B cell (primary cell): Measurements from ENCODE around the gene LRP1-AS. TPM values are rescaled to one million over a fixed set of nuclear protein-coding genes. Genes with fewer than 3 reads are reported as not detected.

Experiments used
- ATAC-seq: fragments of 200-7000 bp; cut with Tn5 transposase; one replicate; pipeline ENCODE4 v1.10.0; 2021; ENCODE audit warnings: low read depth, mild to moderate bottlenecking, moderate number of reproducible peaks, moderate library complexity
- CTCF ChIA-PET: fragments of 350-600 bp; sonication (Branson Sonifier 250); formaldehyde crosslinking; loops from one replicate; lab custom pipeline; 2021; ENCODE audit warnings: antibody characterized with exemption, inconsistent platforms; lab: Charles Lee
- POLR2A ChIA-PET: fragments of 350-600 bp; sonication (Branson Sonifier 250); formaldehyde crosslinking; loops from one replicate; lab custom pipeline; 2021; ENCODE audit warnings: antibody characterized with exemption; lab: Charles Lee
- DNase-seq: peaks from one replicate; pipeline ENCODE4 v3.0.0; 2013
- H2AFZ ChIP-seq: 2 replicates; pipeline ENCODE4 v1.6.1; 2012; ENCODE audit warnings: mild to moderate bottlenecking, low read depth, low read length; ENCODE audit not compliant: insufficient read depth, poor library complexity, severe bottlenecking
- H3K27ac ChIP-seq, 2 donors: 1 replicate in 1 of 2; 2 replicates in 1 of 2; pipeline ENCODE4 v1.5.1; 2012 to 2013; ENCODE audit warnings: low read length in 2 of 2, mild to moderate bottlenecking in 2 of 2, moderate library complexity in 1 of 2
- H3K27me3 ChIP-seq, 4 experiments: fragments of 200-600 bp in 1 of 4; sonication (generic) in 1 of 4; replicated peaks in 1 of 4; 1 replicate in 2 of 4; 2 replicates in 2 of 4; pipeline versions ENCODE4 v1.6.1 to v1.7.0; 2013 to 2016; ENCODE audit warnings: low read length in 3 of 4, mild to moderate bottlenecking in 2 of 4, mixed read lengths in 1 of 4, moderate library complexity in 1 of 4; ENCODE audit not compliant: insufficient read depth in 4 of 4, control insufficient read depth in 3 of 4; ENCODE audit errors: control extremely low read depth in 1 of 4
- H3K36me3 ChIP-seq, 2 experiments: replicated peaks in 1 of 2; 1 replicate in 1 of 2; 2 replicates in 1 of 2; pipeline versions ENCODE4 v1.6.1 to v1.7.1; 2013; ENCODE audit warnings: low read length in 1 of 2; ENCODE audit not compliant: insufficient read depth in 2 of 2, control insufficient read depth in 1 of 2; ENCODE audit errors: control extremely low read depth in 1 of 2, extremely low read depth in 1 of 2
- H3K4me1 ChIP-seq, 2 donors: fragments of 200-600 bp in 1 of 2; sonication (generic) in 1 of 2; 1 replicate in 1 of 2; 2 replicates in 1 of 2; pipeline versions ENCODE4 v1.5.1 to v1.6.1; 2013 to 2017; ENCODE audit warnings: low read length in 2 of 2; ENCODE audit not compliant: control insufficient read depth in 2 of 2, insufficient read depth in 2 of 2
- H3K4me2 ChIP-seq: replicated peaks from 2 replicates; pipeline ENCODE3; 2012; ENCODE audit warnings: mild to moderate bottlenecking, low read depth, low read length; ENCODE audit not compliant: poor library complexity, severe bottlenecking
- H3K4me3 ChIP-seq, 5 experiments: fragments of 200-600 bp in 1 of 5; sonication (generic) in 1 of 5; 1 replicate in 3 of 5; 2 replicates in 2 of 5; pipeline versions ENCODE4 v1.5.1 to v1.7.0; 2011 to 2016; ENCODE audit warnings: low read length in 4 of 5, mild to moderate bottlenecking in 4 of 5, low read depth in 2 of 5, control low read depth in 1 of 5, moderate library complexity in 1 of 5; ENCODE audit not compliant: insufficient read depth in 1 of 5; ENCODE audit errors: control extremely low read depth in 1 of 5, extremely low read depth in 1 of 5
- H3K79me2 ChIP-seq: fragments of 200-600 bp; sonication (generic); one replicate; pipeline ENCODE4 v1.6.0; 2016; ENCODE audit warnings: low read length; ENCODE audit not compliant: control insufficient read depth, insufficient read depth
- H3K9ac ChIP-seq: fragments of 200-600 bp; sonication (generic); 2 replicates; pipeline ENCODE4 v1.6.1; 2017; ENCODE audit warnings: mild to moderate bottlenecking, low read length, moderate library complexity
- H3K9me3 ChIP-seq, 3 donors: one replicate each; pipeline versions ENCODE4 v1.6.1 to v1.7.1; 2013; ENCODE audit warnings: low read length in 2 of 3; ENCODE audit not compliant: control insufficient read depth in 2 of 3, insufficient read depth in 1 of 3; ENCODE audit errors: control extremely low read depth in 1 of 3
- H4K20me1 ChIP-seq: 2 replicates; pipeline ENCODE4 v1.6.0; 2012; ENCODE audit warnings: mild to moderate bottlenecking, low read length; ENCODE audit not compliant: insufficient read depth, control insufficient read depth, poor library complexity, severe bottlenecking
- H3K27ac Mint-ChIP-seq: one replicate; pipeline ENCODE4 v1.8.0; 2021; ENCODE audit warnings: mixed read lengths
- H3K27me3 Mint-ChIP-seq: one replicate; pipeline ENCODE4 v1.8.0; 2021; ENCODE audit warnings: mixed read lengths
- H3K4me1 Mint-ChIP-seq: one replicate; pipeline ENCODE4 v1.8.0; 2021; ENCODE audit warnings: mixed read lengths
- H3K4me3 Mint-ChIP-seq: one replicate; pipeline ENCODE4 v1.8.0; 2021; ENCODE audit warnings: mixed read lengths
- H3K9me3 Mint-ChIP-seq: one replicate; pipeline ENCODE4 v1.8.0; 2022; ENCODE audit warnings: mixed read lengths; ENCODE audit not compliant: insufficient read depth
- EZH2 ChIP-seq: IDR thresholded peaks from 2 replicates; pipeline ENCODE4 v1.6.1; 2012; ENCODE audit warnings: borderline replicate concordance, low read depth, mild to moderate bottlenecking, moderate library complexity, low read length; ENCODE audit not compliant: insufficient read depth, poor library complexity, severe bottlenecking
- WGBS: methylation state at CpG from one replicate; pipeline ENCODE4 v1.1.5; 2013; ENCODE audit warnings: missing lambda C conversion rate; ENCODE audit not compliant: insufficient coverage; 5-methylcytosine and 5-hydroxymethylcytosine counted together
- intact Hi-C: fragments of 100-400 bp; cut with micrococcal nuclease; formaldehyde crosslinking; loops from one replicate; pipeline ENCODE4 v1.10.0; 2022
- polyA plus RNA-seq: library from polyadenylated mRNA; depleted of rRNA; stranded (reverse); fragments of >200 nt; gene quantifications from 2 replicates; pipeline ENCODE4 v1.2.3, GENCODE V29; 2012
- total RNA-seq, 2 donors: library from RNA; stranded (reverse); fragments of 120-200 nt in 1 of 2; gene quantifications; 1 replicate in 1 of 2; 2 replicates in 1 of 2; pipeline versions ENCODE4 v1.2.3 to v1.2.4, GENCODE V29; 2013 to 2022
- TF ChIP-seq, protein P1 (sequence below): fragments of 200-600 bp; IDR thresholded peaks from one replicate; pipeline ENCODE4 v1.8.0; 2022; ENCODE audit warnings: antibody characterized with exemption, mild to moderate bottlenecking

LRP1-AS gene
- total and polyA plus RNA-seq, 2 donors (not counting 1 experiment from before 2014, with no cell fraction given) = not detected

DNA sequence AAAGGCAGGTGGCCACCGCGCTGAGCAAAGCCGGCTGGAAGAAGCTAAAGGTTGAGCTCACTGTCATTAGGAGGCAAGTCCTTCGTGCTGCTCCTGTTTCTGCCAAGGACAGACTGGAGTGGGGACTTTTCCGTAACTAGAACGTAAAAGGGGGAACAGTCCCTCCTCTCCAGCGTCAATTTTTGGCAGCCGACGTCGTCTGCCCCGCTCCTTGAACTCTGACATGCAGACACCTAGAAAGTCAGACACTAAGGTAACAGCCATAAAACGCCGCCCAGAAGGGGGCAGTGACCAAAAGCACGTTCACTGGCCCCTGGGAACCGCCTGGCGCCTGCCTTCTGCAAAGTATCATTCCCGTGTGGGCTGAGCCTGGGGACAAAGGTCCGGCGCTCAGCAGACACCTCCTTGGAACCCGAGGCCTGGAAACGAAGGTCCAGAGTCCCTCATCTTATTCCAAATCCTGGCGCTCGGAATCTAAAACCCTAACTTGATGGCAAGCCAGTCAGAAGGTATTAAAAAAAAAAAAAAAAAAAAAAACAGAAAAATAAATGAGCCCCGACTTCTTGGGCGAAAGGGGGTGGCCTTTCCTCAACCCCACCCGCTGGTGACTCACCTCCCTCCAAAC lies 20.2 kb downstream of the LRP1-AS start:
- Histone ChIP-seq H3K4me2 (peak overlapping the region; percentile 100), H3K27me3 (peaks cover 0 to 13% (median 3%) of the 10 kb centered on the region in 4 experiments), H3K9me3 (peaks cover 0 to 2% (median 0%) of the 10 kb centered on the region in 3 donors), H3K4me1 (peaks cover 11 to 21% of the 10 kb centered on the region in 2 donors), H4K20me1 (no peaks in the 10 kb centered on the region), H3K4me3 (peak overlapping the region in 4 of 5 experiments; percentile 67 to 88 (median 81)), H3K9ac (peak overlapping the region; percentile 87), H3K79me2 (no peaks in the 10 kb centered on the region), H2AFZ (peak overlapping the region; percentile 98), H3K27ac (no peak overlapping the region), H3K36me3 (no peaks in the 10 kb centered on the region)
- H3K27me3 Mint-ChIP-seq = peaks cover 17% of the 10 kb centered on the region
- 9% methylated on average over 20 of the region's 26 CpGs for whole genome bisulfite sequencing
- TF ChIP-seq EZH2 = no peak
- TF ChIP-seq, protein P1, sequence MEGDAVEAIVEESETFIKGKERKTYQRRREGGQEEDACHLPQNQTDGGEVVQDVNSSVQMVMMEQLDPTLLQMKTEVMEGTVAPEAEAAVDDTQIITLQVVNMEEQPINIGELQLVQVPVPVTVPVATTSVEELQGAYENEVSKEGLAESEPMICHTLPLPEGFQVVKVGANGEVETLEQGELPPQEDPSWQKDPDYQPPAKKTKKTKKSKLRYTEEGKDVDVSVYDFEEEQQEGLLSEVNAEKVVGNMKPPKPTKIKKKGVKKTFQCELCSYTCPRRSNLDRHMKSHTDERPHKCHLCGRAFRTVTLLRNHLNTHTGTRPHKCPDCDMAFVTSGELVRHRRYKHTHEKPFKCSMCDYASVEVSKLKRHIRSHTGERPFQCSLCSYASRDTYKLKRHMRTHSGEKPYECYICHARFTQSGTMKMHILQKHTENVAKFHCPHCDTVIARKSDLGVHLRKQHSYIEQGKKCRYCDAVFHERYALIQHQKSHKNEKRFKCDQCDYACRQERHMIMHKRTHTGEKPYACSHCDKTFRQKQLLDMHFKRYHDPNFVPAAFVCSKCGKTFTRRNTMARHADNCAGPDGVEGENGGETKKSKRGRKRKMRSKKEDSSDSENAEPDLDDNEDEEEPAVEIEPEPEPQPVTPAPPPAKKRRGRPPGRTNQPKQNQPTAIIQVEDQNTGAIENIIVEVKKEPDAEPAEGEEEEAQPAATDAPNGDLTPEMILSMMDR = peak; percentile 17
- ATAC-seq (peak; percentile 40), DNase-seq (peak; percentile 71)
- intact Hi-C loops = loop anchor here (1.0 to 5.0 kb wide), 2 partner anchors 116 to 370 kb away; no protein-coding TSS in a partner anchor
- peak overlapping the region; percentile 34 for H3K27ac Mint-ChIP-seq
- H3K4me1 Mint-ChIP-seq = peaks cover 16% of the 10 kb centered on the region
- no peaks in the 10 kb centered on the region for H3K9me3 Mint-ChIP-seq
- H3K4me3 Mint-ChIP-seq = peak overlapping the region; percentile 89
- ChIA-PET POLR2A (interaction anchor here (0.5 to 2.1 kb wide), 6 partner anchors 15 to 939 kb away, joined by 3 to 14 read pairs (median 3); partner anchors contain the start of gene STAT6), CTCF (interaction anchor here (0.9 to 8.1 kb wide), 14 partner anchors 10 to 122 kb away, joined by 3 to 108 read pairs (median 8); partner anchors contain the start of gene STAT6)

DNA sequence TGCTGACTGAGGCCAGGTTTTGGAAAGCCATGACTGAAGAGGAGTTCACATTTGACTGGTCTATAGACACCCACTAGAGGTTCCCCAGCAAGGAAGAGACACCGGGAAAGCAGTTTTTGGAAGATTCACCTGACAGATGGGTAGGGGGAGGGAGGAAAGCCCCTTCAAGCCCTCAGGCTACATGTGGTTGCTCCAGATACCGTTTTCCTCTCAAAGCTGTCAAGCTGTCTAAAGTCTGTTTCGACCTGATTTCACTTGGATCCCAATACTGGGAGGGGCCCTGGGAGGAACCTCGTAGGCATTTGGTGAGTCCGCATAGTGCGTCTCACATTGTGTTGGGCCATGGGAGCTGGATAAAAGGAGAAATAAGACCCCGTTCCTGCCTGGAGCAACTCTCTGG lies 20.9 kb downstream of the LRP1-AS start:
- Mint-ChIP-seq H3K27ac (no peak overlapping the region), H3K9me3 (no peaks in the 10 kb centered on the region), H3K27me3 (peaks cover 15% of the 10 kb centered on the region), H3K4me3 (peak overlapping the region; percentile 89), H3K4me1 (peaks cover 15% of the 10 kb centered on the region)
- no peaks in the 10 kb centered on the region for H3K36me3 ChIP-seq
- no peak overlapping the region for H2AFZ ChIP-seq
- H3K79me2 ChIP-seq = no peaks in the 10 kb centered on the region
- no peak overlapping the region for H3K4me2 ChIP-seq
- peaks cover 0 to 2% (median 0%) of the 10 kb centered on the region in 3 donors for H3K9me3 ChIP-seq
- no peak overlapping the region for H3K27ac ChIP-seq
- H4K20me1 ChIP-seq = no peaks in the 10 kb centered on the region
- H3K9ac ChIP-seq = no peak overlapping the region
- no peak for ATAC-seq
- H3K27me3 ChIP-seq = peaks cover 0 to 13% (median 3%) of the 10 kb centered on the region in 4 experiments
- TF ChIP-seq, protein P1 = no peak
- TF ChIP-seq EZH2 = no peak
- 71% methylated on average over 6 of the region's 7 CpGs for WGBS
- CTCF ChIA-PET = interaction anchor here (1.4 to 8.1 kb wide), 9 partner anchors 11 to 116 kb away, joined by 3 to 108 read pairs (median 60); partner anchors contain the start of gene STAT6
- intact Hi-C loops = loop anchor here (5.0 kb wide), 1 partner anchor 369 kb away; no protein-coding TSS in a partner anchor
- no peak overlapping the region for H3K4me3 ChIP-seq
- H3K4me1 ChIP-seq = peaks cover 11 to 21% of the 10 kb centered on the region in 2 donors
- DNase-seq = no peak
- POLR2A ChIA-PET = interaction anchor here (1.0 to 2.1 kb wide), 3 partner anchors 15 to 114 kb away, joined by 3 to 14 read pairs (median 4); partner anchors contain the start of gene STAT6
